ENCODE results near the gene UBE2Z. TPM values are rescaled to one million over a fixed set of nuclear protein-coding genes. Genes with fewer than 3 reads are reported as not detected.

UBE2Z gene
- total RNA-seq, 1 donor from 2014 or later, result 81.9 TPM

DNA sequence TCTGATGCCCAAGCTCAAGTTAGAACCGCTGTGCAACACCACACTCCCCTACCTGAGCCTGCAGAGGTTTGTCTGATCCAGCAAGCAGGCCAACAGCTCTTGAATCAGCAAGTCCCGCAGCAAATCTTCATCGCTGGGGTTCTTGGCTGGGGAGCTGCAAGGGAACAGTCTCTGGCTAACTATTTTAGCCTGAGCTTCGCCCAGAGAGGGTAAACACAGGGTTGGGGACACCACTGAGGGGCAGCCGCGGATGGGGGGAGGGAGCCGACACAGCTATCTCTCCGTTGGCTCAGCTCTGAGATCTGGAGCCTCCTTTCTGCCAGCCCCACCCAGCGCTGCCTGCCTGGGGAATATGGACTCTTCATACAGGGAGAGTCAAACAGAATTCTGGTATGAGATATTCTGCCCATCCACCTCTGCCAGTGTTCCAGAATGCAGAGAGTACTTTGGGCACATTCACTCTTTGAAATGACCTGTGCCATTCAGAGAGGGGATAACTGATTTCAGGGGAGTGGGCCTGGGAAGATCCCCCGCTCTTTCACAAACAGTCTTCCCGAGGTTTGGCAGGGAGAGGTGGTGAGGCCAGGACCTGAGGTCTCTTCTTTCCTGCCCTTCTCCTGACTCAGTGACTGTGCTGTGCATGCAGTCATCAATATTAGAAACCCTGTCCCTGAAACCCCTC, 52.8 kb downstream of the UBE2Z start:
- no peak for DNase-seq (ENCODE audit: low spot score)

DNA sequence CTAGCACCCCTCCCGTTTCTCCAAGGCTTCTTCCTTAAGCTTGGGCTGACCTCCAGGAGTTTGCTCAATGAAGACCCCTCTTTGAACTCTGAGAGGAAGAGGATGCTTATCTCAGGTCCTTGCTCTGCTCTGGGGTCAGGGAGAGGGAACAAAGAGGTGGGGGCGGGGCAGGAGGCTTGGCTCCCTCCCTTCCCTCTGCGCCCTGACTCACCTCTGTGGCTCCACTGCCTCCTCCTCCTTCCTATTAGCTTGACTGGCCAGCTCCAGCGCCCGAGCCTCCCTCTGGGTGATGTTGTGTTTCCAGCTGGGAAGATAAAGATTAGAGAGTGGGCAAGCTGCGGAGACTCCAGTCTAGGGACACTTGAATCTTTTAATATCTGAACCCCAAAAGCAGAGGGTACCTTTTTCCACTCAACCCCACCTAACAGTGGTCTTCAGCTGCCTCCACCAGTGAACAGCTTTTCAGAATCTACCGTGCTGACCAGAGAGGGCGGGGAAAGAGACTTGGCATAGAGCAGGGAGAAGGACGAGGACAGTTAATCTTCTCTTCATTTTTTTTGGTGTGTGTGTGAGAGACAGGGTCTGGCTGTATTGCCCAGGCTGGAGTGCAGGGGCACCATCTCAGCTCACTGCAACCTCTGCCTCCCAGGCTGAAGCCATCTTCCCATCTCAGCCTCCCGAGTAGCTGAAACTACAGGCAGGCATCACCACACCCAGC, 53.5 kb downstream of the UBE2Z start:
- DNase-seq (ENCODE audit: low spot score), result no peak

DNA sequence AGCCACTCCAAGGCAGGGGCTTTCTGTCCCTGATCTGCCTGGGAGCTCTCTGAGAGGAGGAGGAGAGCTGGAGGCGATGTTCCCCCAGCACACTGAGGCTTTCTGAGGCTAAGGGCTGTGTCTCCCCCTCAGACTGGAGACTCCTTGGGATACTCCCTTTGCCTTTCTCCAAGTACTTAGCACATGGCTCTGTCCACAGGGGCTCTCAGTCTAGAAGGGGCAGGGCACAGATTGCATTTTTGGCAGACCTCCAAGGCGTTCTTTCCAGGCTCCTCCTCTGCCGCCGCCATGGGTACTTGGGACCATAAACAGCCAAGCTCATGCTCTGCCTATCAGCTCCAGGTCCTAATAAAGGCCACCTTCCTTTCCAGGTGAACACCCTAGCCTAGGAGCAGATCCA, 62.0 kb downstream of the UBE2Z start:
- DNase-seq (ENCODE audit: low spot score), result no peak

DNA sequence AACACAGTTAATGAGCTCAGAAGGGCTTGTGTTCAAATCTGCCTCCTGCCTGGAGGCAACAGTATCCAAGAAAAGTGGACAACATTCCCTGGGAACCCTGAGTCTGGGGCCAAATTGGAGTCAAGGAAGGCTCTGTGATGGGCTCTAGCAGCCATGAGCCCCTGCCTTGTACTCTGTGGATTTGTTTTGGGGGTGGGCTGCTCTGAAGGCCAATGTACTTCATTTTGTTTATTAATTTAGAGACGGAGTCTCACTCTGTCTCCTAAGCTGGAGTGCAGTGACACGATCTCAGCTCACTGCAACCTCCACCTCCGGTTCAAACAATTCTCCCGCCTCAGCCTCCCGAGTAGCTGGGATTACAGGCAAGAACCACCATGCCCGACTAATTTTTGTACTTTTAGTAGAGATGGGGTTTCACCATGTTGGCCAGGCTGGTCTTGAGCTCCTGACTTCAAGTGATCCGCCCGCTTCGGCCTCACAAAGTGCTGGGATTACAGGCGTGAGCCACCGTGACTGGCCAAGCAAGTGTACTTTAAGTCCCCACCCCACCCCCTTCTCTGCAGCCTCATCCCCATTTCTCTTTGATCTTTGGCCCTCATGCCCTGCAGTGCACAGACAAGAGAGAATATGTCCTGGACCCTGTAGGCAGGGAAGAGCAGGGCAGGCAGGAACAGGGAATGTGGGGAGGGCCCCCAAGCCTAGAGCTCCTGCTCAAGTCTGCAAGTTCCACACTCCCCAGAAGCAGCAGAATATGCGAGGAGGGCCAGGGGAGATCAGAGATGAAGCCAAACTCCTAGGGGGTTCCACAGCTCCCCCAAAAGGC, 62.9 kb downstream of the UBE2Z start:
- DNase-seq (ENCODE audit: low spot score), result no peak

DNA sequence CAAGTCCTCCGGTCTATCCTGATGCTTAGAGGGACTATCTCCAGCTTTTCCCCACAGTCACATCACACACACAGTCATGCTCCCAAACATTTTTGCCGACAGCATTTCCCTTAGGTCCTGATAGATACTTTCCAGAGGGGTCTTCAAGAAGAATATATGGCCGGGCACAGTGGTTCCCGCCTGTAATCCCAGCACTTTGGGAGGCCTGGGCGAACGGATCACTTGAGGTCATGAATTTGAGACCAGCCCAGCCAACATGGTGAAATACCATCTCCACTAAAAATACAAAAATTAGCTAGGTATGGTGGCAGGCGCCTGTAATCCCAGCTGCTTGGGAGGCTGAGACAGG, 64.5 kb downstream of the UBE2Z start:
- no peak for DNase-seq (ENCODE audit: low spot score)

DNA sequence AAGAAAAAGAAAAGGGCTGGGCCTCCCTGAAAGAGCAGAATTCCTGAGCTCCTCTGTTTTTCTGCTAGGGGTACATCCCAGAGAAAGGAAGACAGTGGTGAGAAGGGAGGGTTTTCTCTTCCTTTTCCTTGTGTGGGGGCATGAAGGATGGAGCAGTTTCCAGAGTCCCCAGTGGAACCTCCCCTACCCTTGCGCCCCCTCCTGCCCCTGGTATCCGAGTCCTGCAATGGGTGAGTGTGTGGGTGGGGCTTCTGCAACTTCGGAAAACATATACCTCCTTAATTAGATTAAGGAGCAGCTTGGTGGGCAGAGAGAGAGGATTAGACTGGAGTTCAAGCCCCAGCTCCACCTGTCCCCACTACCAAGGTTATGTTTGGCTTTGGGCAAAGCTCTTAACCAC, 65.6 kb downstream of the UBE2Z start:
- no peak for DNase-seq (ENCODE audit: low spot score)

Other genes starting within 250 kb of the UBE2Z start
- gene PRAC1, start 185.9 kb upstream of the UBE2Z start, total RNA-seq, result not detected
- gene PRAC2, start 185.2 kb upstream of the UBE2Z start, total RNA-seq, result not detected
- gene HOXB13, start 179.7 kb upstream of the UBE2Z start, total RNA-seq, result not detected
- gene TTLL6, start 91.2 kb upstream of the UBE2Z start, total RNA-seq, result 0.68 TPM
- 221 TPM for gene CALCOCO2, start 77.4 kb upstream of the UBE2Z start, total RNA-seq
- gene ATP5MC1, start 15.6 kb upstream of the UBE2Z start, total RNA-seq, result 109 TPM
- gene SNF8, start 36.4 kb downstream of the UBE2Z start, total RNA-seq, result 76.0 TPM
- not detected for gene GIP, start 60.2 kb downstream of the UBE2Z start, total RNA-seq
- gene IGF2BP1, start 89.0 kb downstream of the UBE2Z start, total RNA-seq, result not detected
- 0.05 TPM for gene B4GALNT2, start 224.4 kb downstream of the UBE2Z start, total RNA-seq